ENCODE measurements around the gene MOCS2.

The MOCS2 gene

DNA sequence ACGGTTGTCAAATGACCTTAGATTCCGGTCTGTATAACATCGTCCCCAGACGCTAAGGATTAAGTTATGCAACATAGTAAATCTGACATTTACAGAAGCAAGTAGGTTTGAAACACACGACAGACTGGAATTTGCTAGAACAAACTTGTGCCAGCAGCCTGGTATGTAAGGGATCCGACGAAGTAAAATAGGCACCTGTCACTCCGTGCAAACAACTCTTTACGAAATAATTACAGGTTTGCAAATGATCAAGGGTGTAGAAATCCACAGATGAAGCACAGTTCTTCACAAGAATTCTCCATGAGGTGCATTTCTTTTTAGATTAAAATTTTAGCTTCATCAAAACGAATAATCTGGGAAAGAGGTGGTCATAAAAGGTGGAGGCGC, 508 bp downstream of the MOCS2 start:
- Mint-ChIP-seq H3K4me1 (peaks cover 21% of the 10 kb centered on the region), H3K4me3 (peak overlapping the region; percentile 94 to 96 (median 95)), H3K36me3 (ENCODE audit: low read depth) (peaks cover 29% of the 10 kb centered on the region), H3K27ac (peak overlapping the region; percentile 85 to 92 (median 87)), H3K27me3 (ENCODE audit: low read depth) (no peaks in the 10 kb centered on the region), H3K9me3 (no peaks in the 10 kb centered on the region)
- TF ChIP-seq, protein P1, sequence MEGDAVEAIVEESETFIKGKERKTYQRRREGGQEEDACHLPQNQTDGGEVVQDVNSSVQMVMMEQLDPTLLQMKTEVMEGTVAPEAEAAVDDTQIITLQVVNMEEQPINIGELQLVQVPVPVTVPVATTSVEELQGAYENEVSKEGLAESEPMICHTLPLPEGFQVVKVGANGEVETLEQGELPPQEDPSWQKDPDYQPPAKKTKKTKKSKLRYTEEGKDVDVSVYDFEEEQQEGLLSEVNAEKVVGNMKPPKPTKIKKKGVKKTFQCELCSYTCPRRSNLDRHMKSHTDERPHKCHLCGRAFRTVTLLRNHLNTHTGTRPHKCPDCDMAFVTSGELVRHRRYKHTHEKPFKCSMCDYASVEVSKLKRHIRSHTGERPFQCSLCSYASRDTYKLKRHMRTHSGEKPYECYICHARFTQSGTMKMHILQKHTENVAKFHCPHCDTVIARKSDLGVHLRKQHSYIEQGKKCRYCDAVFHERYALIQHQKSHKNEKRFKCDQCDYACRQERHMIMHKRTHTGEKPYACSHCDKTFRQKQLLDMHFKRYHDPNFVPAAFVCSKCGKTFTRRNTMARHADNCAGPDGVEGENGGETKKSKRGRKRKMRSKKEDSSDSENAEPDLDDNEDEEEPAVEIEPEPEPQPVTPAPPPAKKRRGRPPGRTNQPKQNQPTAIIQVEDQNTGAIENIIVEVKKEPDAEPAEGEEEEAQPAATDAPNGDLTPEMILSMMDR (IDR thresholded peaks at IDR 0.05; ENCODE audit: unreplicated experiment in 3 of 3): no peak

DNA sequence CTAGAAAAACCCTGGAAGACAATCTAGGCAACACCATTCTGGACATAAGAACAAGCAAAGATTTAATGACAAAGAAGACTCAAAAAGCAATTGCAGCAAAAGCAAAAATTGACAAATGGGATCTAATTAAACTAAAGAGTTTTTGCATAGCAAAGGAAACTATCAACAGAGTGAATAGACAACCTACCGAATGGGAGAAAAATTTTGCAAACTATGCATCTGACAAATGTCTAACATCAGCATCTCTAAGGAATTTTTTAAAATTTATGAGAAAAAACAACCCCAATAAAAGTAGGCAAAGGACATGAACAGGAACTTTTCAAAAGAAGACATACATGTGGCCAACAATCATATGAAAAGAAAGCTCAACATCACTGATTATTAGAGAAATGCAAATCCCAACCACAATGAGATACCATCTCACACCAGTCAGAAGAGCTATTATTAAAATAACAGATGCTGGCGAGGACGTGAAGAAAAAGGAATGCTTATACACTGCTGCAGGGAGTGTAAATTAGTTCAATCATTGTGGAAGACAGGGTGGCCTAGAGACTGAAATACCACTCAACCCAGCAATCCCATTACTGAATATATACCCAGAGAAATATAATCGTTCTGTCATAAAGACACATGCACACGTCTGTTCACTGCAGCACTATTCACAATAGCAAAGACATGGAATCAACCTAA, 3.8 kb downstream of the MOCS2 start:
- peaks cover 53% of the 10 kb centered on the region for H3K36me3 Mint-ChIP-seq (ENCODE audit: low read depth)
- H3K27me3 Mint-ChIP-seq (ENCODE audit: low read depth): no peaks in the 10 kb centered on the region
- H3K9me3 Mint-ChIP-seq: no peaks in the 10 kb centered on the region
- H3K4me1 Mint-ChIP-seq: peaks cover 21% of the 10 kb centered on the region
- no peak overlapping the region for H3K27ac Mint-ChIP-seq
- peak overlapping the region in 2 of 3 experiments; percentile 24 to 54 for H3K4me3 Mint-ChIP-seq
- TF ChIP-seq, protein P1 (IDR thresholded peaks at IDR 0.05; ENCODE audit: unreplicated experiment in 3 of 3): no peak

DNA sequence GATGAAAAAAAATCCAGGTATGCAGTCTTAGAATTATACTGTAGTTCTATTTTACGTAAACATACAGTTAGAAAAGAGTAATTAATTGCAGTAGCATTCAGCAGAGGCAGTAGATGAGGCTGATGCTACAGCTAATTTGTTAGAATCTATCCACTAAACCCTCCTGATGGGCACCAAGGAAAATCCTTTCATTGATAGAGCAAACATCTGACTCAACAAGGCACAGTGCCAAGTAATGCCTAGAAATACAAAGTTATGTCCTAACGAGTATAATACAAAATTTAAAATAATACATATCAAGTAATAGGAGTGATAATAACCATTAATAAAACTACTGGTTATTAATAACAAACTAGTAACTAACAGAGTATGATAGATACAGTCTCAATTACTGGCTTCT, 9.0 kb downstream of the MOCS2 start:
- no peak overlapping the region for H3K27ac Mint-ChIP-seq
- no peak overlapping the region for H3K4me3 Mint-ChIP-seq
- H3K9me3 Mint-ChIP-seq: no peaks in the 10 kb centered on the region
- peaks cover 9% of the 10 kb centered on the region for H3K4me1 Mint-ChIP-seq
- H3K36me3 Mint-ChIP-seq (ENCODE audit: low read depth): peaks cover 56% of the 10 kb centered on the region
- H3K27me3 Mint-ChIP-seq (ENCODE audit: low read depth): no peaks in the 10 kb centered on the region
- TF ChIP-seq, protein P1 (IDR thresholded peaks at IDR 0.05; ENCODE audit: unreplicated experiment in 3 of 3): no peak

DNA sequence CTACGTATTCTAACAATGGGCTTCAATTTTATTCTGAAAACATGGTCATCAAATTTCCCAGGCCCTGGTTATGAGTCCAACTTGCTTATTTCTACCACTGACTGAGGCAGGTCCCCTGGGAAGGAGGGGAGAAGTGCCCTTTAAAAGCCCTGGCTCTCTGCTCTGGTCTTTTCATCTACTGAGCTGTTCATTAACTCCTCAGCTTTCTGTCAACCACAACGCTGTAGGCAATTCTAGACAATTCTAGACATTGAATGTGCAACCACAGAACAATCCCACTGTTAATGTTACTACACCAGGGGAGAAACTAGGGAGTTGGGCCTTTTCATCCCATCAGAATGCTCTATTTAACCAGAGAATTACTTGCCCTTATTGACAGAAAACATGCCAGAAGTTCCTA, 10.0 kb downstream of the MOCS2 start:
- no peaks in the 10 kb centered on the region for H3K27me3 Mint-ChIP-seq (ENCODE audit: low read depth)
- peaks cover 8% of the 10 kb centered on the region for H3K4me1 Mint-ChIP-seq
- TF ChIP-seq, protein P1 (IDR thresholded peaks at IDR 0.05; ENCODE audit: unreplicated experiment in 3 of 3): no peak
- peaks cover 47% of the 10 kb centered on the region for H3K36me3 Mint-ChIP-seq (ENCODE audit: low read depth)
- H3K4me3 Mint-ChIP-seq: peak overlapping the region in 1 of 3 experiments; percentile 40
- peak overlapping the region; percentile 80 to 92 (median 84) for H3K27ac Mint-ChIP-seq
- no peaks in the 10 kb centered on the region for H3K9me3 Mint-ChIP-seq

DNA sequence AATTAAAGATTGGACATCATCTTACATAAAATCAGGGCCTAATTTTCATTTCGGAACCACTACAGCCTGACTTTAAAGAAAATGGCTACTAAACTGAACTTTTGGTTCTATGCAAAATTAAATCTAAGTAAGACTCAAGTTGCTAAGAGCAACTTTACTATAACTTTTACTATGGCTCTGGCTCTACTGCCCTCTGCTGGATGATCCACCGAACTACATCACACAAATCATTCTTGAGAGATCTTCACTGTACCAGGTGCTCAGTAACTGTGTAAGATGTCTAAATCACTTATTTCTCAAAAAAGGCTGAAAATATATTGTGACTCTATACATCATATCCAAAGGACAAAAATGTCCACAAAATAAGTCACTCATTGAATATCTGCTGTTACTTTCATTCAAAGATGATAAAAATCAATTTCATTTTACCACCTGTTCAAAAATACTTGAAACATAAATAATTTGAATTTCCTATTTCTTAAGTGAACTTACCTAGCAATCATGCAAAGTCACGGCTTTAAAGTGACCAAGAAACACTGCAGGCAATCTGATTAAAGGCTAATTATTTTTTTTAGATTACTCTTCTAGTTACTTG, 13.5 kb downstream of the MOCS2 start:
- TF ChIP-seq, protein P1 (IDR thresholded peaks at IDR 0.05; ENCODE audit: unreplicated experiment in 3 of 3): peak; percentile 91 to 94 (median 91)
- Mint-ChIP-seq H3K4me3 (no peak overlapping the region), H3K27ac (no peak overlapping the region), H3K9me3 (no peaks in the 10 kb centered on the region), H3K4me1 (peaks cover 14% of the 10 kb centered on the region), H3K27me3 (ENCODE audit: low read depth) (no peaks in the 10 kb centered on the region), H3K36me3 (ENCODE audit: low read depth) (peaks cover 26% of the 10 kb centered on the region)

DNA sequence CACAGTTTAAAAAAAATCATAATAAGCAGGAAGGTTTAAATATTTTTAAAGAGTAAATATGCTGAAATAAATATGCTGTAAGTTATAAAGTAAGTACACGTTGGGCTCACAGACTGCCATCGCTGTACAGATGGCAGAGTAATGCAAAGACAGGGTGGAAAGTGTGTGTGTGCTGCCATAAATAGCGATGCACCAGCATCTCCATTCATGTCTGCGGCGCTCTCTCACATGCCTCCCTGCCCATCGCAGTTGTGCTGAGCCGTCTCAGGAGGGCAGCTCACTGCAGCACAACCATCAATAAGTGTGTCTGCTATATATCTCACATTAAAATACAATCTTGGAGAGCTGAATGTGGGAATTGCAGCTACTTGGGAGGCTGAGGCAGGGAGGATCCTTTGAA, 14.3 kb downstream of the MOCS2 start:
- no peaks in the 10 kb centered on the region for H3K9me3 Mint-ChIP-seq
- H3K36me3 Mint-ChIP-seq (ENCODE audit: low read depth): peaks cover 23% of the 10 kb centered on the region
- TF ChIP-seq, protein P1 (IDR thresholded peaks at IDR 0.05; ENCODE audit: unreplicated experiment in 3 of 3): no peak
- no peak overlapping the region for H3K27ac Mint-ChIP-seq
- no peak overlapping the region for H3K4me3 Mint-ChIP-seq
- H3K4me1 Mint-ChIP-seq: peaks cover 21% of the 10 kb centered on the region
- H3K27me3 Mint-ChIP-seq (ENCODE audit: low read depth): no peaks in the 10 kb centered on the region
